ENCODE data around the gene SNCB. TPM values are rescaled to one million over a fixed set of nuclear protein-coding genes. Genes with fewer than 3 reads are reported as not detected.

Gene SNCB
- total RNA-seq, 5 donors from 2014 or later (not counting 1 experiment from before 2014, with no cell fraction given) = not detected

GRCh38 chr5:176647030-176647842 lies 16.9 kb upstream of the SNCB start, which contains the start of gene TSPAN17:
TSS of gene TSPAN17 (plus strand) at chr5:176647484. CDS start at chr5:176647616, 132 bp downstream.
- H3K4me1 ChIP-seq (ENCODE audit: control insufficient read depth in 1 of 2, extremely low read depth in 1 of 2, insufficient read depth in 2 of 2, low read length in 2 of 2) = peaks cover 7 to 60% of the 10 kb centered on the region in 2 experiments
- H3K27me3 Mint-ChIP-seq = no peaks in the 10 kb centered on the region
- 0% methylated on average over 58 of the region's 63 CpGs for WGBS (ENCODE audit: insufficient coverage)

GRCh38 chr5:176646707-176647029 lies 16.3 kb upstream of the SNCB start:
- no peaks in the 10 kb centered on the region for H3K9me3 ChIP-seq
- WGBS (ENCODE audit: insufficient coverage) = 23% methylated on average over 11 of the region's 11 CpGs
- DNase-seq = no peak
- POLR2A ChIA-PET = no interaction called here
- H3K9me3 Mint-ChIP-seq = no peaks in the 10 kb centered on the region
- H3K27me3 ChIP-seq (replicated peaks in 1 of 2; ENCODE audit: control insufficient read depth in 2 of 2, extremely low read depth in 1 of 2, insufficient read depth in 2 of 2, low read length in 1 of 2) = no peaks in the 10 kb centered on the region
- CTCF ChIA-PET = interaction anchor here (0.6 to 1.3 kb wide), 5 partner anchors 10 to 199 kb away, joined by 3 to 15 read pairs (median 3); no protein-coding TSS in a partner anchor
- H3K27ac ChIP-seq (ENCODE audit: low read length) = peak overlapping the region; percentile 45
- H3K4me1 Mint-ChIP-seq = peaks cover 46 to 51% (median 49%) of the 10 kb centered on the region in 3 donors
- H3K36me3 ChIP-seq (ENCODE audit: control insufficient read depth in 2 of 2, extremely low read depth in 1 of 2, insufficient read depth in 1 of 2, low read length in 1 of 2) = no peaks in the 10 kb centered on the region
- no peak for ATAC-seq (replicated peaks in 1 of 4)
- peak overlapping the region; percentile 79 to 90 (median 83) for H3K4me3 Mint-ChIP-seq
- peak overlapping the region; percentile 90 to 95 for H3K27ac Mint-ChIP-seq
- no peaks in the 10 kb centered on the region for H3K36me3 Mint-ChIP-seq
- H3K4me1 ChIP-seq (ENCODE audit: control insufficient read depth in 1 of 2, extremely low read depth in 1 of 2, insufficient read depth in 2 of 2, low read length in 2 of 2) = peaks cover 7 to 54% of the 10 kb centered on the region in 2 experiments
- no peaks in the 10 kb centered on the region for H3K27me3 Mint-ChIP-seq
- peak overlapping the region; percentile 47 to 63 for H3K4me3 ChIP-seq (ENCODE audit: control insufficient read depth in 1 of 2, extremely low read depth in 1 of 2, low read length in 1 of 2)

More at GRCh38 chr5:176647030-176647842, 16.9 kb upstream of the SNCB start, which contains the start of gene TSPAN17:
- ATAC-seq (replicated peaks in 1 of 4) (peak; percentile 90 to 95 (median 93)), DNase-seq (peak; percentile 73 to 100 (median 90))
- H3K4me3 Mint-ChIP-seq = peak within 1 kb of the TSS; percentile 79 to 90 (median 83)
- Histone ChIP-seq H3K36me3 (ENCODE audit: control insufficient read depth in 2 of 2, extremely low read depth in 1 of 2, insufficient read depth in 1 of 2, low read length in 1 of 2) (no peaks in the 10 kb centered on the region), H3K27me3 (replicated peaks in 1 of 2; ENCODE audit: control insufficient read depth in 2 of 2, extremely low read depth in 1 of 2, insufficient read depth in 2 of 2, low read length in 1 of 2) (no peaks in the 10 kb centered on the region), H3K4me3 (ENCODE audit: control insufficient read depth in 1 of 2, extremely low read depth in 1 of 2, low read length in 1 of 2) (peak within 1 kb of the TSS; percentile 47 to 63), H3K9me3 (no peaks in the 10 kb centered on the region), H3K27ac (ENCODE audit: low read length) (peak within 1 kb of the TSS; percentile 53)
- POLR2A ChIA-PET = no interaction called here
- peak within 1 kb of the TSS; percentile 93 to 95 for H3K27ac Mint-ChIP-seq
- CTCF ChIA-PET = interaction anchor here (0.5 to 1.7 kb wide), 6 partner anchors 10 to 232 kb away, joined by 3 to 15 read pairs (median 3); no protein-coding TSS in a partner anchor
- no peaks in the 10 kb centered on the region for H3K36me3 Mint-ChIP-seq
- peaks cover 52 to 57% (median 55%) of the 10 kb centered on the region in 3 donors for H3K4me1 Mint-ChIP-seq
- no peaks in the 10 kb centered on the region for H3K9me3 Mint-ChIP-seq

GRCh38 chr5:176646049-176646706 lies 15.8 kb upstream of the SNCB start:
- peaks cover 42 to 47% (median 44%) of the 10 kb centered on the region in 3 donors for H3K4me1 Mint-ChIP-seq
- H3K27ac Mint-ChIP-seq = peak overlapping the region; percentile 90 to 95
- WGBS (ENCODE audit: insufficient coverage) = 100% methylated on average over 1 of the region's 7 CpGs
- DNase-seq (no peak), ATAC-seq (replicated peaks in 1 of 4) (no peak)
- H3K36me3 ChIP-seq (ENCODE audit: control insufficient read depth in 2 of 2, extremely low read depth in 1 of 2, insufficient read depth in 1 of 2, low read length in 1 of 2) = no peaks in the 10 kb centered on the region
- ChIA-PET CTCF (interaction anchor here (0.6 to 1.3 kb wide), 5 partner anchors 11 to 198 kb away, joined by 3 to 15 read pairs (median 3); no protein-coding TSS in a partner anchor), POLR2A (no interaction called here)
- peak overlapping the region; percentile 47 to 63 for H3K4me3 ChIP-seq (ENCODE audit: control insufficient read depth in 1 of 2, extremely low read depth in 1 of 2, low read length in 1 of 2)
- H3K27me3 ChIP-seq (replicated peaks in 1 of 2; ENCODE audit: control insufficient read depth in 2 of 2, extremely low read depth in 1 of 2, insufficient read depth in 2 of 2, low read length in 1 of 2) = no peaks in the 10 kb centered on the region
- H3K27me3 Mint-ChIP-seq = no peaks in the 10 kb centered on the region
- H3K9me3 ChIP-seq = no peaks in the 10 kb centered on the region
- H3K27ac ChIP-seq (ENCODE audit: low read length) = peak overlapping the region; percentile 45
- H3K4me1 ChIP-seq (ENCODE audit: control insufficient read depth in 1 of 2, extremely low read depth in 1 of 2, insufficient read depth in 2 of 2, low read length in 2 of 2) = peaks cover 7 to 49% of the 10 kb centered on the region in 2 experiments
- H3K9me3 Mint-ChIP-seq = no peaks in the 10 kb centered on the region
- H3K36me3 Mint-ChIP-seq = no peaks in the 10 kb centered on the region
- H3K4me3 Mint-ChIP-seq = peak overlapping the region; percentile 79 to 90 (median 83)

- no peaks in the 10 kb centered on the region for H3K9me3 ChIP-seq
- H3K27me3 ChIP-seq (replicated peaks in 1 of 2; ENCODE audit: control insufficient read depth in 2 of 2, extremely low read depth in 1 of 2, insufficient read depth in 2 of 2, low read length in 1 of 2) = no peaks in the 10 kb centered on the region
- H3K4me3 Mint-ChIP-seq = peak overlapping the region in 2 of 3 donors; percentile 57 to 79
- H3K27ac Mint-ChIP-seq = peak overlapping the region in 1 of 2 donors; percentile 73
- ChIA-PET POLR2A (no interaction called here), CTCF (no interaction called here)
- DNase-seq = no peak
- H3K36me3 Mint-ChIP-seq = no peaks in the 10 kb centered on the region
- H3K27me3 Mint-ChIP-seq = no peaks in the 10 kb centered on the region
- peaks cover 31 to 36% (median 33%) of the 10 kb centered on the region in 3 donors for H3K4me1 Mint-ChIP-seq
- no peaks in the 10 kb centered on the region for H3K9me3 Mint-ChIP-seq
- peaks cover 7 to 38% of the 10 kb centered on the region in 2 experiments for H3K4me1 ChIP-seq (ENCODE audit: control insufficient read depth in 1 of 2, extremely low read depth in 1 of 2, insufficient read depth in 2 of 2, low read length in 2 of 2)
- WGBS (ENCODE audit: insufficient coverage) = 93% methylated on average over 14 of the region's 22 CpGs
- ATAC-seq (replicated peaks in 1 of 4) = no peak
- H3K4me3 ChIP-seq (ENCODE audit: control insufficient read depth in 1 of 2, extremely low read depth in 1 of 2, low read length in 1 of 2) = no peak overlapping the region
- no peak overlapping the region for H3K27ac ChIP-seq (ENCODE audit: low read length)
- no peaks in the 10 kb centered on the region for H3K36me3 ChIP-seq (ENCODE audit: control insufficient read depth in 2 of 2, extremely low read depth in 1 of 2, insufficient read depth in 1 of 2, low read length in 1 of 2)
Measured at GRCh38 chr5:176644878-176645670, 14.7 kb upstream of the SNCB start.

- ATAC-seq (replicated peaks in 1 of 4) = no peak
- Mint-ChIP-seq H3K36me3 (no peaks in the 10 kb centered on the region), H3K4me3 (no peak overlapping the region)
Measured at GRCh38 chr5:176644294-176644693, 14.0 kb upstream of the SNCB start.

More at GRCh38 chr5:176644294-176644693, 14.0 kb upstream of the SNCB start:
- no peaks in the 10 kb centered on the region for H3K27me3 ChIP-seq (replicated peaks in 1 of 2; ENCODE audit: control insufficient read depth in 2 of 2, extremely low read depth in 1 of 2, insufficient read depth in 2 of 2, low read length in 1 of 2)
- H3K27ac ChIP-seq (ENCODE audit: low read length) = no peak overlapping the region
- DNase-seq = no peak
- peaks cover 7 to 31% of the 10 kb centered on the region in 2 experiments for H3K4me1 ChIP-seq (ENCODE audit: control insufficient read depth in 1 of 2, extremely low read depth in 1 of 2, insufficient read depth in 2 of 2, low read length in 2 of 2)
- WGBS (ENCODE audit: insufficient coverage) = 79% methylated on average over 7 of the region's 9 CpGs
- Mint-ChIP-seq H3K27me3 (no peaks in the 10 kb centered on the region), H3K27ac (no peak overlapping the region), H3K9me3 (no peaks in the 10 kb centered on the region), H3K4me1 (peaks cover 25 to 29% (median 28%) of the 10 kb centered on the region in 3 donors)
- no peak overlapping the region for H3K4me3 ChIP-seq (ENCODE audit: control insufficient read depth in 1 of 2, extremely low read depth in 1 of 2, low read length in 1 of 2)
- H3K36me3 ChIP-seq (ENCODE audit: control insufficient read depth in 2 of 2, extremely low read depth in 1 of 2, insufficient read depth in 1 of 2, low read length in 1 of 2) = no peaks in the 10 kb centered on the region
- no peaks in the 10 kb centered on the region for H3K9me3 ChIP-seq
- ChIA-PET CTCF (interaction anchor here in 1 of 2 donors (0.7 kb wide), 1 partner anchor 59 kb away, joined by 8 read pairs; no protein-coding TSS in a partner anchor), POLR2A (no interaction called here)

Data from T-cell (primary cell).